ENCODE measurements around the gene PTBP3. TPM values are rescaled to one million over a fixed set of nuclear protein-coding genes. Genes with fewer than 3 reads are reported as not detected.
A peak's percentile ranks its signal among the peaks of the same experiment; 100 is the strongest.

PTBP3 gene
- polyA plus RNA-seq, 1 donor: 40.8 TPM

GRCh38 chr9:112361601-112362000 lies 28.2 kb upstream of the PTBP3 start:
- Histone ChIP-seq H3K9me3 (ENCODE audit: control insufficient read depth, low read depth, low read length) (no peaks in the 10 kb centered on the region), H3K4me3 (ENCODE audit: low read length) (no peak overlapping the region), H3K36me3 (ENCODE audit: control insufficient read depth, insufficient read depth, low read length) (no peaks in the 10 kb centered on the region), H3K27me3 (ENCODE audit: control insufficient read depth, insufficient read depth, low read length) (no peaks in the 10 kb centered on the region), H3K27ac (ENCODE audit: low read length) (no peak overlapping the region), H3K4me1 (ENCODE audit: control insufficient read depth, insufficient read depth, low read length) (no peaks in the 10 kb centered on the region)
- peak in 1 of 2 donors; percentile 40 for DNase-seq
- WGBS (ENCODE audit: insufficient coverage, low lambda C conversion rate): 67% methylated on average over 1 of the region's 4 CpGs

GRCh38 chr9:112360047-112360804 lies 26.8 kb upstream of the PTBP3 start:
- H3K9me3 ChIP-seq (ENCODE audit: control insufficient read depth, low read depth, low read length): no peaks in the 10 kb centered on the region
- DNase-seq: no peak
- H3K27me3 ChIP-seq (ENCODE audit: control insufficient read depth, insufficient read depth, low read length): no peaks in the 10 kb centered on the region
- no peaks in the 10 kb centered on the region for H3K4me1 ChIP-seq (ENCODE audit: control insufficient read depth, insufficient read depth, low read length)
- no peak overlapping the region for H3K4me3 ChIP-seq (ENCODE audit: low read length)
- WGBS (ENCODE audit: insufficient coverage, low lambda C conversion rate): 92% methylated on average over 2 of the region's 5 CpGs
- H3K36me3 ChIP-seq (ENCODE audit: control insufficient read depth, insufficient read depth, low read length): no peaks in the 10 kb centered on the region
- no peak overlapping the region for H3K27ac ChIP-seq (ENCODE audit: low read length)

DNA sequence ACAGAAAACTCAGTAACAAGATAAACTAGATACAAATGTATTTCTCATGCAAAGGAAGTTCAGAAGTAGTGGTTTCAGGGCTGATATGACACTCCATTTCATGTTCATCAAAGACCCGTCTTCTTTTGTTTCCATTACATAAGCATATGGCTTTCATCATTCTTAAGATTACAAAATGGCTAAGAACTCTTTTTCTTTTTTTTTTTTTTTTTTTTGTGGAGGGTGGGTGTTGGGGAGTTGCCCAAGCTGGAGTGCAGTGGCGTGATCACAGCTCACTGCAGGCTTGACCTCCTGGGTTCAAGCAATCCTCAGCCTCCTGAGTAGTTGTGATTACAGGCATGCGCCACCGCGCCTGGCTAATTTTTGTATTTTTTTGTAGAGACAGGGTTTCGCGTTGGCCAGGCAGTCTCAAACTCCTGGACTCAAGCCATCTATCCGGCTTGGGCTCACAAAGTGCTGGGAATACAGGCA lies 22.0 kb upstream of the PTBP3 start:
- H3K4me1 ChIP-seq (ENCODE audit: control insufficient read depth, insufficient read depth, low read length): no peaks in the 10 kb centered on the region
- WGBS (ENCODE audit: insufficient coverage, low lambda C conversion rate): 88% methylated on average over 1 of the region's 8 CpGs
- no peak overlapping the region for H3K4me3 ChIP-seq (ENCODE audit: low read length)
- no peaks in the 10 kb centered on the region for H3K36me3 ChIP-seq (ENCODE audit: control insufficient read depth, insufficient read depth, low read length)
- no peak overlapping the region for H3K27ac ChIP-seq (ENCODE audit: low read length)
- no peaks in the 10 kb centered on the region for H3K9me3 ChIP-seq (ENCODE audit: control insufficient read depth, low read depth, low read length)
- no peaks in the 10 kb centered on the region for H3K27me3 ChIP-seq (ENCODE audit: control insufficient read depth, insufficient read depth, low read length)
- no peak for DNase-seq

- H3K4me1 ChIP-seq (ENCODE audit: control insufficient read depth, insufficient read depth, low read length): no peaks in the 10 kb centered on the region
- no peak for DNase-seq
- H3K27me3 ChIP-seq (ENCODE audit: control insufficient read depth, insufficient read depth, low read length): no peaks in the 10 kb centered on the region
- H3K27ac ChIP-seq (ENCODE audit: low read length): no peak overlapping the region
- WGBS (ENCODE audit: insufficient coverage, low lambda C conversion rate): no CpG with 5 or more reads among the region's 1 CpG
- no peaks in the 10 kb centered on the region for H3K36me3 ChIP-seq (ENCODE audit: control insufficient read depth, insufficient read depth, low read length)
- H3K9me3 ChIP-seq (ENCODE audit: control insufficient read depth, low read depth, low read length): no peaks in the 10 kb centered on the region
- no peak overlapping the region for H3K4me3 ChIP-seq (ENCODE audit: low read length)
These were observed 20.8 kb upstream of the PTBP3 start for GRCh38 chr9:112354081-112354743.

GRCh38 chr9:112352209-112352608 lies 18.8 kb upstream of the PTBP3 start:
- no peak overlapping the region for H3K27ac ChIP-seq (ENCODE audit: low read length)
- peaks cover 4% of the 10 kb centered on the region for H3K4me1 ChIP-seq (ENCODE audit: control insufficient read depth, insufficient read depth, low read length)
- no peaks in the 10 kb centered on the region for H3K9me3 ChIP-seq (ENCODE audit: control insufficient read depth, low read depth, low read length)
- H3K36me3 ChIP-seq (ENCODE audit: control insufficient read depth, insufficient read depth, low read length): no peaks in the 10 kb centered on the region
- no peak for DNase-seq
- no peak overlapping the region for H3K4me3 ChIP-seq (ENCODE audit: low read length)
- H3K27me3 ChIP-seq (ENCODE audit: control insufficient read depth, insufficient read depth, low read length): no peaks in the 10 kb centered on the region
- WGBS (ENCODE audit: insufficient coverage, low lambda C conversion rate): 81% methylated on average over 2 of the region's 3 CpGs

DNA sequence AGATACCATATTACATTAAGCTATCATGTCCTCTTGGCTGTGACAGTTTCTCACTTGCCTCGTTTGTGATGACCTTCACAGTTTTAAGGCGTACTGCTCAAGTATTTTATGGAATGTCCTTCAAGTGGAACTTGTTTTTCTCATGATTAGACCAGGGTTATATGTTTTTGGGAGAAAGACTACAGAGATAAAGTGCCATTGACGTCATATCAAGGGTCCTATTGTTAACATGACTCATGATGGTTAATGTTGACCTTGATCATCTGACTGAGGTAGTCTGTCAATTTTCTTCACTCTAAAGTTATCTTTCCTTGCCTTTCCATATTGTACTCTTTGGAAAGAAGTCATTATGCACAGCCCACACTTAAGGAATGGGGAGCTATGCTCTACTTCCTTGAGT lies 17.8 kb upstream of the PTBP3 start:
- no peaks in the 10 kb centered on the region for H3K36me3 ChIP-seq (ENCODE audit: control insufficient read depth, insufficient read depth, low read length)
- no peaks in the 10 kb centered on the region for H3K27me3 ChIP-seq (ENCODE audit: control insufficient read depth, insufficient read depth, low read length)
- DNase-seq: no peak
- peaks cover 4% of the 10 kb centered on the region for H3K4me1 ChIP-seq (ENCODE audit: control insufficient read depth, insufficient read depth, low read length)
- no CpG with 5 or more reads among the region's 3 CpGs for WGBS (ENCODE audit: insufficient coverage, low lambda C conversion rate)
- H3K4me3 ChIP-seq (ENCODE audit: low read length): no peak overlapping the region
- H3K27ac ChIP-seq (ENCODE audit: low read length): no peak overlapping the region
- no peaks in the 10 kb centered on the region for H3K9me3 ChIP-seq (ENCODE audit: control insufficient read depth, low read depth, low read length)

GRCh38 chr9:112349008-112349333 lies 15.6 kb upstream of the PTBP3 start:
- peak overlapping the region; percentile 45 for H3K4me3 ChIP-seq (ENCODE audit: low read length)
- H3K4me1 ChIP-seq (ENCODE audit: control insufficient read depth, insufficient read depth, low read length): peaks cover 4% of the 10 kb centered on the region
- DNase-seq: no peak
- no peaks in the 10 kb centered on the region for H3K36me3 ChIP-seq (ENCODE audit: control insufficient read depth, insufficient read depth, low read length)
- no peaks in the 10 kb centered on the region for H3K27me3 ChIP-seq (ENCODE audit: control insufficient read depth, insufficient read depth, low read length)
- no peaks in the 10 kb centered on the region for H3K9me3 ChIP-seq (ENCODE audit: control insufficient read depth, low read depth, low read length)
- peak overlapping the region; percentile 67 for H3K27ac ChIP-seq (ENCODE audit: low read length)
- 0% methylated on average over 1 of the region's 4 CpGs for WGBS (ENCODE audit: insufficient coverage, low lambda C conversion rate)

DNA sequence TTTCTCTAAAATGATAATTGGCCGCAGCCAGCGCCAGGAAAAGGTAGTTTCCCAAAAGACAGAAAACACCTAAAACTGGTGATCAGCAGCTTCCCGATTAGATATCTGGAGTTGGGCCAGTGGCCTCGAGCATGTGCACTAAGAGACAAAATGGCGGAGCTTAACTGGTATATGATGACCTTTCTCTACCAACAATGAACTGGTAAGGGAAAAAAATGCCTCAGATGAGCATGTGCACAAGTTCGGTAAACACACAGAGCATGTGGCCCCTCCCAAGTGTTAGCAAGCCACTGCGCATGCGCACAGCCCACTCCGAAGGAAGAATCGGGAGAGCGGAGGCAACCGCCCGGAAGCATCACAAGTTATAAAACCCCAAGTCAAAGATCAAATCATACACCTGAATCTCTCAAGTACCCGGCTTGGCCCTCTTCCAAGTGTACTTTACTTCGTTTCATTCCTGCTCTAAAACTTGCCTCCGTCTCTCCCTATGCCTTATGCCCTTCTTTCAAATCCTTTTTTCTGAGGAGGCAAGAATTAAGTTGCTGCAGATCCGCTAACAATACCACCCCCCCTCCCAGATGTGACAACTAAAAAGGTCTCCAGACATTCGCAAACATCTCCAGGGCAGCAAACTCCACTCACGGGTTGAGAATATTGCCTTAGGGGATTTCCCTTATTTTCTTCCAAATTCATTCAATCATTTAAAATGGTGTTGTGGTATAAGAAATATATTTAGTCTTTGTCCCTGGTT lies 15.0 kb upstream of the PTBP3 start:
- Histone ChIP-seq H3K9me3 (ENCODE audit: control insufficient read depth, low read depth, low read length) (no peaks in the 10 kb centered on the region), H3K27me3 (ENCODE audit: control insufficient read depth, insufficient read depth, low read length) (no peaks in the 10 kb centered on the region), H3K4me3 (ENCODE audit: low read length) (peak overlapping the region; percentile 45), H3K27ac (ENCODE audit: low read length) (peak overlapping the region; percentile 67), H3K4me1 (ENCODE audit: control insufficient read depth, insufficient read depth, low read length) (peaks cover 4% of the 10 kb centered on the region), H3K36me3 (ENCODE audit: control insufficient read depth, insufficient read depth, low read length) (no peaks in the 10 kb centered on the region)
- WGBS (ENCODE audit: insufficient coverage, low lambda C conversion rate): no CpG with 5 or more reads among the region's 19 CpGs
- peak; percentile 93 to 95 for DNase-seq

GRCh38 chr9:112341730-112342129 lies 8.3 kb upstream of the PTBP3 start:
- H3K4me1 ChIP-seq (ENCODE audit: control insufficient read depth, insufficient read depth, low read length): peaks cover 19% of the 10 kb centered on the region
- no peak overlapping the region for H3K4me3 ChIP-seq (ENCODE audit: low read length)
- no peak for DNase-seq
- H3K36me3 ChIP-seq (ENCODE audit: control insufficient read depth, insufficient read depth, low read length): no peaks in the 10 kb centered on the region
- no peaks in the 10 kb centered on the region for H3K9me3 ChIP-seq (ENCODE audit: control insufficient read depth, low read depth, low read length)
- H3K27ac ChIP-seq (ENCODE audit: low read length): no peak overlapping the region
- H3K27me3 ChIP-seq (ENCODE audit: control insufficient read depth, insufficient read depth, low read length): no peaks in the 10 kb centered on the region

DNA sequence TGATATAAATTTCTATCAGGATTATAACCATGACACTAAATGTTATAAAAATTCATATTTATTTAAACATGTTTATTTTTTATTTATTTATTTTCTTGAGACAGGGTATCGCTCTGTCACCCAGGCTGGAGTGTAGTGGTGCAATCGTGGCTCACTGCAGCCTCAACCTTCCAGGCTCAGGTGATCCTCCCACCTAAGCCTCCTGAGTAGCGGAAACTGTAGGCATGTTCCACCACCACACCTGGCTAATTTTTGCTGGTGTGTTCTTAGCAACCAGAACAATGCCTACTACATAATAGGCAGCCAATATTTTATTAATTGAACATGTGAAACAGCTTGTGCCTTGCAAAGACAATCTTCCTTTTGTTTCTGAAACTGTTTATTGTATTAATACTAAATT lies 6.5 kb upstream of the PTBP3 start:
- DNase-seq: no peak
- Histone ChIP-seq H3K4me1 (ENCODE audit: control insufficient read depth, insufficient read depth, low read length) (peaks cover 21% of the 10 kb centered on the region), H3K27me3 (ENCODE audit: control insufficient read depth, insufficient read depth, low read length) (no peaks in the 10 kb centered on the region), H3K9me3 (ENCODE audit: control insufficient read depth, low read depth, low read length) (no peaks in the 10 kb centered on the region), H3K4me3 (ENCODE audit: low read length) (no peak overlapping the region), H3K27ac (ENCODE audit: low read length) (no peak overlapping the region), H3K36me3 (ENCODE audit: control insufficient read depth, insufficient read depth, low read length) (no peaks in the 10 kb centered on the region)
- no CpG with 5 or more reads among the region's 3 CpGs for WGBS (ENCODE audit: insufficient coverage, low lambda C conversion rate)
